Kidney (tissue), 14 donors: ENCODE data around the gene EVC2. TPM values are rescaled to one million over a fixed set of nuclear protein-coding genes. Genes with fewer than 3 reads are reported as not detected.

Experiments
- DNase-seq, 5 donors: peaks; one replicate each; pipeline ENCODE4 v3.0.0-alpha.2; 2013 to 2020
- FAIRE-seq: peaks from 2 replicates; lab custom pipeline; 2012; peaks lifted over from hg19 to GRCh38; lab: Jason Lieb, UNC
- H3K27ac ChIP-seq, 2 donors: one replicate each; pipeline ENCODE4 v1.7.0; 2013; ENCODE audit warnings: low read depth in 2 of 2, low read length in 2 of 2, inconsistent platforms in 1 of 2
- H3K27me3 ChIP-seq: one replicate; pipeline ENCODE4 v1.7.1; 2013; ENCODE audit warnings: low read length, inconsistent platforms; ENCODE audit not compliant: control insufficient read depth, insufficient read depth
- H3K36me3 ChIP-seq, 3 donors: one replicate each; pipeline versions ENCODE4 v1.7.0 to v1.7.1; 2013; ENCODE audit warnings: low read length in 3 of 3, control low read depth in 1 of 3, inconsistent platforms in 1 of 3; ENCODE audit not compliant: insufficient read depth in 3 of 3, control insufficient read depth in 2 of 3
- H3K4me1 ChIP-seq, 3 donors: one replicate each; pipeline versions ENCODE4 v1.7.0 to v1.7.1; 2013; ENCODE audit warnings: low read length in 3 of 3, inconsistent platforms in 1 of 3, low read depth in 1 of 3; ENCODE audit not compliant: control insufficient read depth in 2 of 3, insufficient read depth in 2 of 3
- H3K4me3 ChIP-seq, 3 donors: one replicate each; pipeline versions ENCODE4 v1.7.0 to v1.8.1; 2013; ENCODE audit warnings: low read length in 3 of 3, control low read depth in 1 of 3, inconsistent platforms in 1 of 3
- H3K9ac ChIP-seq, 3 donors: one replicate each; pipeline versions ENCODE4 v1.7.0 to v1.7.1; 2013; ENCODE audit warnings: low read length in 3 of 3, control low read depth in 1 of 3, inconsistent platforms in 1 of 3
- H3K9me3 ChIP-seq, 3 donors: one replicate each; pipeline versions ENCODE4 v1.7.0 to v1.7.1; 2013; ENCODE audit warnings: low read length in 3 of 3, control low read depth in 1 of 3, inconsistent platforms in 1 of 3; ENCODE audit not compliant: control insufficient read depth in 2 of 3, insufficient read depth in 1 of 3
- intact Hi-C: fragments of 100-400 bp; cut with DNase I; formaldehyde crosslinking; loops from one replicate; pipeline ENCODE4 v1.11.1; 2022
- polyA plus RNA-seq: library from polyadenylated mRNA; stranded (reverse); fragments of 350-450 nt; fragmentation: Illumina TruSeq; extraction: RNeasy Lipid Tissue Mini Kit (QIAGEN cat#74804); gene quantifications from one replicate; pipeline ENCODE4 v1.2.3, GENCODE V29; 2014; ENCODE audit warnings: low read depth, low replicate concordance; ENCODE audit not compliant: insufficient read depth
- total RNA-seq: library from RNA; stranded (reverse); fragmentation: NEBNext Ultra II Directional; extraction: Animal tissue kit (Norgen Biotek cat#: 25700); gene quantifications from one replicate; pipeline ENCODE4 v1.2.1, GENCODE V29; 2021
- TF ChIP-seq, protein P1 (sequence below): IDR thresholded peaks from 3 replicates; pipeline ENCODE4 v1.5.1; 2012; ENCODE audit warnings: mild to moderate bottlenecking, moderate library complexity, borderline replicate concordance; ENCODE audit not compliant: insufficient read depth; ENCODE audit errors: extremely low read depth
- donor health status: control.
- donor health status: control.
- donor health status: control.
- donor health status: control.
- donor health status: control.
- donor health status: DM: yes; HTN: yes; CAD: no.
- donor health status: Normal renal cell carcinoma (clear cell type).

The EVC2 gene
- total and polyA plus RNA-seq, 2 donors from 2014 or later: 1.6 to 8.7 TPM

GRCh38 chr4:5619913-5620625, 88.3 kb downstream of the EVC2 start:
- no peaks in the 10 kb centered on the region for H3K27me3 ChIP-seq
- H3K27ac ChIP-seq: no peak overlapping the region
- no peak overlapping the region for H3K9ac ChIP-seq
- no peak for FAIRE-seq
- TF ChIP-seq, protein P1, sequence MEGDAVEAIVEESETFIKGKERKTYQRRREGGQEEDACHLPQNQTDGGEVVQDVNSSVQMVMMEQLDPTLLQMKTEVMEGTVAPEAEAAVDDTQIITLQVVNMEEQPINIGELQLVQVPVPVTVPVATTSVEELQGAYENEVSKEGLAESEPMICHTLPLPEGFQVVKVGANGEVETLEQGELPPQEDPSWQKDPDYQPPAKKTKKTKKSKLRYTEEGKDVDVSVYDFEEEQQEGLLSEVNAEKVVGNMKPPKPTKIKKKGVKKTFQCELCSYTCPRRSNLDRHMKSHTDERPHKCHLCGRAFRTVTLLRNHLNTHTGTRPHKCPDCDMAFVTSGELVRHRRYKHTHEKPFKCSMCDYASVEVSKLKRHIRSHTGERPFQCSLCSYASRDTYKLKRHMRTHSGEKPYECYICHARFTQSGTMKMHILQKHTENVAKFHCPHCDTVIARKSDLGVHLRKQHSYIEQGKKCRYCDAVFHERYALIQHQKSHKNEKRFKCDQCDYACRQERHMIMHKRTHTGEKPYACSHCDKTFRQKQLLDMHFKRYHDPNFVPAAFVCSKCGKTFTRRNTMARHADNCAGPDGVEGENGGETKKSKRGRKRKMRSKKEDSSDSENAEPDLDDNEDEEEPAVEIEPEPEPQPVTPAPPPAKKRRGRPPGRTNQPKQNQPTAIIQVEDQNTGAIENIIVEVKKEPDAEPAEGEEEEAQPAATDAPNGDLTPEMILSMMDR: no peak
- no peak for DNase-seq
- H3K4me1 ChIP-seq: peaks cover 0 to 6% (median 0%) of the 10 kb centered on the region in 3 donors
- intact Hi-C loops: no loop called here
- H3K9me3 ChIP-seq: no peaks in the 10 kb centered on the region
- no peak overlapping the region for H3K4me3 ChIP-seq
- peaks cover 5 to 15% (median 12%) of the 10 kb centered on the region in 3 donors for H3K36me3 ChIP-seq

GRCh38 chr4:5618051-5618960, 90.1 kb downstream of the EVC2 start:
- H3K4me1 ChIP-seq: peaks cover 0 to 6% (median 0%) of the 10 kb centered on the region in 3 donors

DNA sequence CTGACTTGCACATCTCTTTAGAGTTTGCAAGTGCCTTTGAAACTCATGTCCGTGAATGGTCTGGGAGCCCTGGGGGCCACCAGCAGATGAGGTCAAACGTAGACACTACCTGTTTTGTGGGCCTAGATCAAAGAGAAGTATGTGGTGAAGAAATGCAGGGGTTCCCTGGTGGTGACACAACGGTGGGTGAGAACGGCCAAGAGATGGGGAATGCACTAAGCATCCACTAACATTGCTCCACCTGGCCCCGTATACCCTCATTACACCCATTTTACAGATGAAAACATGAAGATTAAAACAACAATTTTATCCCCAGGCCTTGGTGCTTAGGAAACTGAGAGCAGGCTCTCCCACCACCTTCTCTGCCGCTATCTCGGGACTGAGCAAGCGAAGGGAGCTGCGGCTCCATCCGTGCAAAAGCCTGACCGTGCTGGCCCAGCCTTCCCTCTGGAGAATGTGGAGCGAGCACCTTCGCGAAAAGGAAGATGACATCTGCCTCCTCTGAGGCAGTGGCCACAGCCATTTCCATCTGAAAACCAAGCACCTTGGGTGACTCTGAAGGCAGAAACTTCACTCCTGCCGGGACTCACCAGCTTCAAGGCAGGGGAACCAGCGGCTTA, 91.9 kb downstream of the EVC2 start:
- intact Hi-C loops: no loop called here
- peaks cover 2 to 15% (median 9%) of the 10 kb centered on the region in 3 donors for H3K36me3 ChIP-seq
- H3K4me3 ChIP-seq: no peak overlapping the region
- no peak overlapping the region for H3K27ac ChIP-seq
- peaks cover 0 to 10% (median 0%) of the 10 kb centered on the region in 3 donors for H3K4me1 ChIP-seq
- no peaks in the 10 kb centered on the region for H3K27me3 ChIP-seq
- TF ChIP-seq, protein P1: no peak
- H3K9ac ChIP-seq: no peak overlapping the region
- no peaks in the 10 kb centered on the region for H3K9me3 ChIP-seq
- DNase-seq (no peak), FAIRE-seq (no peak)

More at GRCh38 chr4:5618051-5618960, 90.1 kb downstream of the EVC2 start:
- TF ChIP-seq, protein P1: no peak
- Histone ChIP-seq H3K36me3 (peaks cover 2 to 18% (median 8%) of the 10 kb centered on the region in 3 donors), H3K9ac (no peak overlapping the region), H3K27me3 (no peaks in the 10 kb centered on the region), H3K27ac (no peak overlapping the region), H3K9me3 (no peaks in the 10 kb centered on the region), H3K4me3 (no peak overlapping the region)
- intact Hi-C loops: no loop called here
- DNase-seq: no peak
- FAIRE-seq: no peak
